ENCODE data around the gene C11orf52. TPM values are rescaled to one million over a fixed set of nuclear protein-coding genes. Genes with fewer than 3 reads are reported as not detected.
A peak's percentile ranks its signal among the peaks of the same experiment; 100 is the strongest.

Gene C11orf52
- total RNA-seq, 1 experiment from 2014 or later, result 2.0 TPM

- intact Hi-C loops (cut with micrococcal nuclease), result no loop called here
Measured at GRCh38 chr11:111935317-111936039, 16.8 kb downstream of the C11orf52 start.

GRCh38 chr11:111936040-111936540, 17.4 kb downstream of the C11orf52 start:
- Mint-ChIP-seq H3K4me3 (ENCODE audit: unreplicated experiment) (peak overlapping the region; percentile 71), H3K4me1 (ENCODE audit: insufficient read depth, unreplicated experiment) (peaks cover 55% of the 10 kb centered on the region), H3K36me3 (ENCODE audit: insufficient read depth, unreplicated experiment) (no peaks in the 10 kb centered on the region), H3K27ac (ENCODE audit: low read depth, unreplicated experiment) (peak overlapping the region; percentile 8), H3K27me3 (ENCODE audit: insufficient read depth, unreplicated experiment) (no peaks in the 10 kb centered on the region), H3K9me3 (ENCODE audit: unreplicated experiment) (no peaks in the 10 kb centered on the region)
- POLR2A ChIA-PET, result interaction anchor here (0.9 to 21.8 kb wide), 10 partner anchors 7 to 151 kb away, joined by 4 to 513 read pairs (median 9); partner anchors contain the start of genes CRYAB, HSPB2, SDHD and TIMM8B
- intact Hi-C loops (cut with micrococcal nuclease), result no loop called here
- no peak for TF ChIP-seq CTCF (IDR thresholded peaks at IDR 0.05; ENCODE audit: unreplicated experiment)
- no TSS peak for BruUV-seq (replicated peaks)
- DNase-seq (ENCODE audit: unreplicated experiment), result no peak
- CTCF ChIA-PET, result interaction anchor here (0.6 to 21.3 kb wide), 6 partner anchors 8 to 344 kb away, joined by 3 to 564 read pairs (median 5); partner anchors contain the start of gene ALG9

More at GRCh38 chr11:111935317-111936039, 16.8 kb downstream of the C11orf52 start:
- H3K36me3 Mint-ChIP-seq (ENCODE audit: insufficient read depth, unreplicated experiment), result no peaks in the 10 kb centered on the region
- no peaks in the 10 kb centered on the region for H3K9me3 Mint-ChIP-seq (ENCODE audit: unreplicated experiment)
- ChIA-PET POLR2A (interaction anchor here (0.9 to 21.8 kb wide), 10 partner anchors 8 to 151 kb away, joined by 4 to 513 read pairs (median 7); partner anchors contain the start of genes CRYAB, HSPB2, SDHD and TIMM8B), CTCF (interaction anchor here (0.6 to 21.3 kb wide), 8 partner anchors 9 to 345 kb away, joined by 3 to 564 read pairs (median 4); partner anchors contain the start of gene ALG9)
- no peak for TF ChIP-seq CTCF (IDR thresholded peaks at IDR 0.05; ENCODE audit: unreplicated experiment)
- H3K27me3 Mint-ChIP-seq (ENCODE audit: insufficient read depth, unreplicated experiment), result no peaks in the 10 kb centered on the region
- BruUV-seq (replicated peaks), result no TSS peak
- DNase-seq (ENCODE audit: unreplicated experiment), result no peak
- H3K4me1 Mint-ChIP-seq (ENCODE audit: insufficient read depth, unreplicated experiment), result peaks cover 49% of the 10 kb centered on the region
- H3K27ac Mint-ChIP-seq (ENCODE audit: low read depth, unreplicated experiment), result no peak overlapping the region
- H3K4me3 Mint-ChIP-seq (ENCODE audit: unreplicated experiment), result no peak overlapping the region

GRCh38 chr11:111937461-111937769, 18.7 kb downstream of the C11orf52 start:
- BruUV-seq (replicated peaks), result no TSS peak
- CTCF ChIA-PET, result interaction anchor here (0.7 to 21.3 kb wide), 5 partner anchors 24 to 1938 kb away, joined by 3 to 564 read pairs (median 6); no protein-coding TSS in a partner anchor
- intact Hi-C loops (cut with micrococcal nuclease), result no loop called here

More at GRCh38 chr11:111937461-111937769, 18.7 kb downstream of the C11orf52 start:
- no peak for TF ChIP-seq CTCF (IDR thresholded peaks at IDR 0.05; ENCODE audit: unreplicated experiment)
- peaks cover 64% of the 10 kb centered on the region for H3K4me1 Mint-ChIP-seq (ENCODE audit: insufficient read depth, unreplicated experiment)
- POLR2A ChIA-PET, result interaction anchor here (1.2 to 21.8 kb wide), 7 partner anchors 10 to 149 kb away, joined by 3 to 513 read pairs (median 17); partner anchors contain the start of genes SDHD and TIMM8B
- H3K27me3 Mint-ChIP-seq (ENCODE audit: insufficient read depth, unreplicated experiment), result no peaks in the 10 kb centered on the region
- H3K27ac Mint-ChIP-seq (ENCODE audit: low read depth, unreplicated experiment), result peak overlapping the region; percentile 8
- peak overlapping the region; percentile 71 for H3K4me3 Mint-ChIP-seq (ENCODE audit: unreplicated experiment)
- H3K9me3 Mint-ChIP-seq (ENCODE audit: unreplicated experiment), result no peaks in the 10 kb centered on the region
- no peaks in the 10 kb centered on the region for H3K36me3 Mint-ChIP-seq (ENCODE audit: insufficient read depth, unreplicated experiment)
- no peak for DNase-seq (ENCODE audit: unreplicated experiment)
